BLaER1 (cell line): Measurements from ENCODE around the gene DTX1.
A peak's percentile ranks its signal among the peaks of the same experiment; 100 is the strongest.

Experiments
- H3K27ac ChIP-seq: shearing (Covaris generic); formaldehyde crosslinking; 2 replicates; pipeline ENCODE4 v1.8.1; 2022
- H3K27me3 ChIP-seq: shearing (Covaris generic); formaldehyde crosslinking; 2 replicates; pipeline ENCODE4 v1.8.1; 2022
- H3K36me3 ChIP-seq: shearing (Covaris generic); formaldehyde crosslinking; 2 replicates; pipeline ENCODE4 v1.8.1; 2022
- H3K4me1 ChIP-seq: shearing (Covaris generic); formaldehyde crosslinking; 2 replicates; pipeline ENCODE4 v1.8.1; 2022
- H3K4me2 ChIP-seq: shearing (Covaris generic); formaldehyde crosslinking; 2 replicates; pipeline ENCODE4 v1.8.1; 2022
- H3K4me3 ChIP-seq: shearing (Covaris generic); formaldehyde crosslinking; 2 replicates; pipeline ENCODE4 v1.8.1; 2022
- H3K9ac ChIP-seq: shearing (Covaris generic); formaldehyde crosslinking; 2 replicates; pipeline ENCODE4 v1.8.1; 2022
- H3K9me3 ChIP-seq: shearing (Covaris generic); formaldehyde crosslinking; 2 replicates; pipeline ENCODE4 v1.8.1; 2022
- H4K20me1 ChIP-seq: shearing (Covaris generic); formaldehyde crosslinking; 2 replicates; pipeline ENCODE4 v1.8.1; 2022
- Cebpa-rat ChIP-seq: shearing (Covaris generic); IDR thresholded peaks from 2 replicates; pipeline ENCODE4 v1.8.1; 2022

The DTX1 gene

GRCh38 chr12:113097716-113098440 lies 41.3 kb downstream of the DTX1 start:
- peak overlapping the region; percentile 44; the same call in 1 of the 2 replicates for H3K4me2 ChIP-seq
- 0 out of 2 replicates have a peak, but pooled peaks cover 8% of the 10 kb centered on the region for H4K20me1 ChIP-seq
- H3K9me3 ChIP-seq: no peaks in the 10 kb centered on the region
- no peak overlapping the region for H3K4me3 ChIP-seq
- 0 out of 2 replicates have a peak overlapping the region, but pooled peaks have one; percentile 30 for H3K9ac ChIP-seq
- H3K36me3 ChIP-seq: peaks cover 54% of the 10 kb centered on the region
- H3K27ac ChIP-seq: 0 out of 2 replicates have a peak overlapping the region, but pooled peaks have one; percentile 6
- peaks cover 58% of the 10 kb centered on the region for H3K4me1 ChIP-seq
- TF ChIP-seq Cebpa-rat: no peak
- no peaks in the 10 kb centered on the region for H3K27me3 ChIP-seq

- Histone ChIP-seq H3K4me2 (peak overlapping the region; percentile 44), H3K27me3 (no peaks in the 10 kb centered on the region), H3K9ac (no peak overlapping the region), H3K4me3 (no peak overlapping the region), H3K4me1 (peaks cover 55% of the 10 kb centered on the region), H4K20me1 (0 out of 2 replicates have a peak, but pooled peaks cover 8% of the 10 kb centered on the region), H3K36me3 (peaks cover 54% of the 10 kb centered on the region), H3K9me3 (no peaks in the 10 kb centered on the region), H3K27ac (no peak overlapping the region)
- no peak for TF ChIP-seq Cebpa-rat
Observed at GRCh38 chr12:113098441-113099028, 42.0 kb downstream of the DTX1 start.

- no peak overlapping the region for H3K4me2 ChIP-seq
- peak overlapping the region; percentile 48; the same call in 1 of the 2 replicates for H3K9ac ChIP-seq
- no peaks in the 10 kb centered on the region for H3K27me3 ChIP-seq
- 0 out of 2 replicates have a peak, but pooled peaks cover 8% of the 10 kb centered on the region for H4K20me1 ChIP-seq
- peak overlapping the region; percentile 55 for H3K27ac ChIP-seq
- peaks cover 59% of the 10 kb centered on the region for H3K36me3 ChIP-seq
- H3K4me1 ChIP-seq: peaks cover 55% of the 10 kb centered on the region
- TF ChIP-seq Cebpa-rat: no peak
- no peaks in the 10 kb centered on the region for H3K9me3 ChIP-seq
- no peak overlapping the region for H3K4me3 ChIP-seq
Observed at GRCh38 chr12:113099364-113099763, 42.8 kb downstream of the DTX1 start.

- Histone ChIP-seq H3K27ac (peak overlapping the region; percentile 55), H3K4me2 (no peak overlapping the region), H4K20me1 (0 out of 2 replicates have a peak, but pooled peaks cover 8% of the 10 kb centered on the region), H3K4me1 (peaks cover 53% of the 10 kb centered on the region), H3K9me3 (no peaks in the 10 kb centered on the region), H3K9ac (peak overlapping the region; percentile 48; the same call in 1 of the 2 replicates), H3K4me3 (no peak overlapping the region), H3K36me3 (peaks cover 59% of the 10 kb centered on the region), H3K27me3 (no peaks in the 10 kb centered on the region)
- TF ChIP-seq Cebpa-rat: no peak
Observed at GRCh38 chr12:113099764-113100163, 43.2 kb downstream of the DTX1 start.

GRCh38 chr12:113101751-113102150 lies 45.2 kb downstream of the DTX1 start:
- H3K36me3 ChIP-seq: peaks cover 59% of the 10 kb centered on the region
- H3K27ac ChIP-seq: no peak overlapping the region
- H3K4me3 ChIP-seq: no peak overlapping the region
- H3K4me1 ChIP-seq: peaks cover 45% of the 10 kb centered on the region
- 0 out of 2 replicates have a peak, but pooled peaks cover 2% of the 10 kb centered on the region for H4K20me1 ChIP-seq
- no peaks in the 10 kb centered on the region for H3K27me3 ChIP-seq
- no peak overlapping the region for H3K9ac ChIP-seq
- H3K4me2 ChIP-seq: peak overlapping the region; percentile 1; the same call in 1 of the 2 replicates
- no peaks in the 10 kb centered on the region for H3K9me3 ChIP-seq
- TF ChIP-seq Cebpa-rat: no peak

GRCh38 chr12:113102811-113103210 lies 46.3 kb downstream of the DTX1 start:
- Histone ChIP-seq H3K4me1 (peaks cover 42% of the 10 kb centered on the region), H3K27me3 (no peaks in the 10 kb centered on the region), H3K9ac (no peak overlapping the region), H3K4me3 (no peak overlapping the region), H4K20me1 (no peaks in the 10 kb centered on the region), H3K36me3 (peaks cover 61% of the 10 kb centered on the region), H3K4me2 (no peak overlapping the region), H3K9me3 (no peaks in the 10 kb centered on the region), H3K27ac (no peak overlapping the region)
- TF ChIP-seq Cebpa-rat: no peak

- peaks cover 69% of the 10 kb centered on the region for H3K36me3 ChIP-seq
- H3K9me3 ChIP-seq: no peaks in the 10 kb centered on the region
- H3K4me2 ChIP-seq: no peak overlapping the region
- H3K4me1 ChIP-seq: peaks cover 31% of the 10 kb centered on the region
- H4K20me1 ChIP-seq: no peaks in the 10 kb centered on the region
- H3K4me3 ChIP-seq: no peak overlapping the region
- no peaks in the 10 kb centered on the region for H3K27me3 ChIP-seq
- no peak for TF ChIP-seq Cebpa-rat
- H3K9ac ChIP-seq: no peak overlapping the region
- H3K27ac ChIP-seq: no peak overlapping the region
Observed at GRCh38 chr12:113103756-113104450, 47.4 kb downstream of the DTX1 start.

GRCh38 chr12:113104953-113105510 lies 48.5 kb downstream of the DTX1 start:
- Histone ChIP-seq H3K36me3 (peaks cover 69% of the 10 kb centered on the region), H3K4me2 (no peak overlapping the region), H4K20me1 (no peaks in the 10 kb centered on the region), H3K27me3 (no peaks in the 10 kb centered on the region), H3K9ac (no peak overlapping the region), H3K4me3 (no peak overlapping the region), H3K27ac (no peak overlapping the region), H3K4me1 (peaks cover 20% of the 10 kb centered on the region), H3K9me3 (no peaks in the 10 kb centered on the region)
- no peak for TF ChIP-seq Cebpa-rat

GRCh38 chr12:113105606-113106271 lies 49.2 kb downstream of the DTX1 start:
- H3K4me1 ChIP-seq: peaks cover 18% of the 10 kb centered on the region
- H3K9me3 ChIP-seq: no peaks in the 10 kb centered on the region
- no peak overlapping the region for H3K9ac ChIP-seq
- H3K27me3 ChIP-seq: no peaks in the 10 kb centered on the region
- no peak overlapping the region for H3K4me2 ChIP-seq
- H3K36me3 ChIP-seq: peaks cover 71% of the 10 kb centered on the region
- H3K27ac ChIP-seq: no peak overlapping the region
- no peaks in the 10 kb centered on the region for H4K20me1 ChIP-seq
- TF ChIP-seq Cebpa-rat: no peak
- H3K4me3 ChIP-seq: no peak overlapping the region
